Measurements from ENCODE around the gene CCDC12.

Gene CCDC12

GRCh38 chr3:46931631-46932331 is 44.8 kb downstream of the CCDC12 start:
- peaks cover 31% of the 10 kb centered on the region for H3K36me3 ChIP-seq (ENCODE audit: control insufficient read depth, insufficient read depth, low read length)
- no peak overlapping the region for H3K4me3 ChIP-seq (ENCODE audit: low read depth, low read length)
- no peak overlapping the region for H3K9ac ChIP-seq (ENCODE audit: low read length)

GRCh38 chr3:46930945-46931403 is 45.6 kb downstream of the CCDC12 start:
- H3K4me1 ChIP-seq (ENCODE audit: control insufficient read depth, insufficient read depth, low read length) = peaks cover 49% of the 10 kb centered on the region
- H3K27ac ChIP-seq (ENCODE audit: low read depth, low read length) = no peak overlapping the region
- H3K27me3 ChIP-seq (ENCODE audit: control insufficient read depth, insufficient read depth, low read length) = no peaks in the 10 kb centered on the region
- no peaks in the 10 kb centered on the region for H3K9me3 ChIP-seq (ENCODE audit: control insufficient read depth, insufficient read depth, low read depth, low read length)
- no peak overlapping the region for H3K4me3 ChIP-seq (ENCODE audit: low read depth, low read length)
- peaks cover 31% of the 10 kb centered on the region for H3K36me3 ChIP-seq (ENCODE audit: control insufficient read depth, insufficient read depth, low read length)
- H3K9ac ChIP-seq (ENCODE audit: low read length) = no peak overlapping the region

More at GRCh38 chr3:46931631-46932331, 44.8 kb downstream of the CCDC12 start:
- Histone ChIP-seq H3K27ac (ENCODE audit: low read depth, low read length) (no peak overlapping the region), H3K9me3 (ENCODE audit: control insufficient read depth, insufficient read depth, low read depth, low read length) (no peaks in the 10 kb centered on the region), H3K4me1 (ENCODE audit: control insufficient read depth, insufficient read depth, low read length) (peaks cover 54% of the 10 kb centered on the region), H3K27me3 (ENCODE audit: control insufficient read depth, insufficient read depth, low read length) (no peaks in the 10 kb centered on the region)

- H3K4me3 ChIP-seq (ENCODE audit: low read depth, low read length) = no peak overlapping the region
- no peaks in the 10 kb centered on the region for H3K27me3 ChIP-seq (ENCODE audit: control insufficient read depth, insufficient read depth, low read length)
- H3K9me3 ChIP-seq (ENCODE audit: control insufficient read depth, insufficient read depth, low read depth, low read length) = no peaks in the 10 kb centered on the region
- H3K27ac ChIP-seq (ENCODE audit: low read depth, low read length) = no peak overlapping the region; the same call in 1 of the 2 replicates
- no peak overlapping the region for H3K9ac ChIP-seq (ENCODE audit: low read length)
- peaks cover 35% of the 10 kb centered on the region for H3K36me3 ChIP-seq (ENCODE audit: control insufficient read depth, insufficient read depth, low read length)
- H3K4me1 ChIP-seq (ENCODE audit: control insufficient read depth, insufficient read depth, low read length) = peaks cover 45% of the 10 kb centered on the region
Observed at GRCh38 chr3:46930166-46930944, 46.2 kb downstream of the CCDC12 start.

GRCh38 chr3:46929324-46929723 is 47.2 kb downstream of the CCDC12 start:
- Histone ChIP-seq H3K27me3 (ENCODE audit: control insufficient read depth, insufficient read depth, low read length) (no peaks in the 10 kb centered on the region), H3K9me3 (ENCODE audit: control insufficient read depth, insufficient read depth, low read depth, low read length) (no peaks in the 10 kb centered on the region), H3K36me3 (ENCODE audit: control insufficient read depth, insufficient read depth, low read length) (peaks cover 34% of the 10 kb centered on the region), H3K4me3 (ENCODE audit: low read depth, low read length) (no peak overlapping the region), H3K27ac (ENCODE audit: low read depth, low read length) (no peak overlapping the region), H3K4me1 (ENCODE audit: control insufficient read depth, insufficient read depth, low read length) (peaks cover 35% of the 10 kb centered on the region), H3K9ac (ENCODE audit: low read length) (no peak overlapping the region)

- H3K9me3 ChIP-seq (ENCODE audit: control insufficient read depth, insufficient read depth, low read depth, low read length) = no peaks in the 10 kb centered on the region
- no peak overlapping the region for H3K4me3 ChIP-seq (ENCODE audit: low read depth, low read length)
- H3K4me1 ChIP-seq (ENCODE audit: control insufficient read depth, insufficient read depth, low read length) = peaks cover 28% of the 10 kb centered on the region
- H3K27ac ChIP-seq (ENCODE audit: low read depth, low read length) = no peak overlapping the region
- peaks cover 44% of the 10 kb centered on the region for H3K36me3 ChIP-seq (ENCODE audit: control insufficient read depth, insufficient read depth, low read length)
- no peaks in the 10 kb centered on the region for H3K27me3 ChIP-seq (ENCODE audit: control insufficient read depth, insufficient read depth, low read length)
- no peak overlapping the region for H3K9ac ChIP-seq (ENCODE audit: low read length)
Observed at GRCh38 chr3:46928282-46928681, 48.3 kb downstream of the CCDC12 start.

- Histone ChIP-seq H3K9me3 (ENCODE audit: control insufficient read depth, insufficient read depth, low read depth, low read length) (no peaks in the 10 kb centered on the region), H3K27me3 (ENCODE audit: control insufficient read depth, insufficient read depth, low read length) (no peaks in the 10 kb centered on the region), H3K4me1 (ENCODE audit: control insufficient read depth, insufficient read depth, low read length) (peaks cover 22% of the 10 kb centered on the region), H3K36me3 (ENCODE audit: control insufficient read depth, insufficient read depth, low read length) (peaks cover 50% of the 10 kb centered on the region), H3K27ac (ENCODE audit: low read depth, low read length) (no peak overlapping the region), H3K9ac (ENCODE audit: low read length) (no peak overlapping the region), H3K4me3 (ENCODE audit: low read depth, low read length) (no peak overlapping the region)
Observed at GRCh38 chr3:46927718-46928073, 48.8 kb downstream of the CCDC12 start.

- peaks cover 16% of the 10 kb centered on the region for H3K4me1 ChIP-seq (ENCODE audit: control insufficient read depth, insufficient read depth, low read length)
- peaks cover 56% of the 10 kb centered on the region for H3K36me3 ChIP-seq (ENCODE audit: control insufficient read depth, insufficient read depth, low read length)
- no peak overlapping the region for H3K9ac ChIP-seq (ENCODE audit: low read length)
- no peaks in the 10 kb centered on the region for H3K27me3 ChIP-seq (ENCODE audit: control insufficient read depth, insufficient read depth, low read length)
- no peak overlapping the region for H3K4me3 ChIP-seq (ENCODE audit: low read depth, low read length)
- no peaks in the 10 kb centered on the region for H3K9me3 ChIP-seq (ENCODE audit: control insufficient read depth, insufficient read depth, low read depth, low read length)
- 0 out of 2 replicates have a peak overlapping the region, but pooled peaks have one; percentile 16 for H3K27ac ChIP-seq (ENCODE audit: low read depth, low read length)
Observed at GRCh38 chr3:46926871-46927717, 49.5 kb downstream of the CCDC12 start.

GRCh38 chr3:46926447-46926846 is 50.1 kb downstream of the CCDC12 start:
- H3K9me3 ChIP-seq (ENCODE audit: control insufficient read depth, insufficient read depth, low read depth, low read length) = no peaks in the 10 kb centered on the region
- no peak overlapping the region for H3K9ac ChIP-seq (ENCODE audit: low read length)
- no peaks in the 10 kb centered on the region for H3K27me3 ChIP-seq (ENCODE audit: control insufficient read depth, insufficient read depth, low read length)
- H3K36me3 ChIP-seq (ENCODE audit: control insufficient read depth, insufficient read depth, low read length) = peaks cover 62% of the 10 kb centered on the region
- peaks cover 10% of the 10 kb centered on the region for H3K4me1 ChIP-seq (ENCODE audit: control insufficient read depth, insufficient read depth, low read length)
- peak overlapping the region; percentile 16; the same call in 1 of the 2 replicates for H3K27ac ChIP-seq (ENCODE audit: low read depth, low read length)
- H3K4me3 ChIP-seq (ENCODE audit: low read depth, low read length) = no peak overlapping the region

- Histone ChIP-seq H3K27me3 (ENCODE audit: control insufficient read depth, insufficient read depth, low read length) (no peaks in the 10 kb centered on the region), H3K4me3 (ENCODE audit: low read depth, low read length) (no peak overlapping the region), H3K9ac (ENCODE audit: low read length) (no peak overlapping the region), H3K9me3 (ENCODE audit: control insufficient read depth, insufficient read depth, low read depth, low read length) (no peaks in the 10 kb centered on the region), H3K27ac (ENCODE audit: low read depth, low read length) (no peak overlapping the region; the same call in 1 of the 2 replicates), H3K36me3 (ENCODE audit: control insufficient read depth, insufficient read depth, low read length) (peaks cover 66% of the 10 kb centered on the region), H3K4me1 (ENCODE audit: control insufficient read depth, insufficient read depth, low read length) (peaks cover 6% of the 10 kb centered on the region)
Observed at GRCh38 chr3:46926039-46926438, 50.5 kb downstream of the CCDC12 start.

- Histone ChIP-seq H3K4me1 (ENCODE audit: control insufficient read depth, insufficient read depth, low read length) (0 out of 2 replicates have a peak, but pooled peaks cover under 1% of the 10 kb centered on the region), H3K27ac (ENCODE audit: low read depth, low read length) (no peak overlapping the region), H3K27me3 (ENCODE audit: control insufficient read depth, insufficient read depth, low read length) (no peaks in the 10 kb centered on the region), H3K9ac (ENCODE audit: low read length) (no peak overlapping the region), H3K9me3 (ENCODE audit: control insufficient read depth, insufficient read depth, low read depth, low read length) (no peaks in the 10 kb centered on the region), H3K36me3 (ENCODE audit: control insufficient read depth, insufficient read depth, low read length) (peaks cover 71% of the 10 kb centered on the region), H3K4me3 (ENCODE audit: low read depth, low read length) (no peak overlapping the region)
Observed at GRCh38 chr3:46925585-46925934, 51.0 kb downstream of the CCDC12 start.
